ENCODE data around the gene WSCD2. TPM values are rescaled to one million over a fixed set of nuclear protein-coding genes. Genes with fewer than 3 reads are reported as not detected.

WSCD2 gene
- total and polyA plus RNA-seq, 12 donors: 0.01 to 2.8 (median 0.44) TPM; not detected in 3

- H3K27ac ChIP-seq: peak overlapping the region in 3 of 10 donors; percentile 1 to 67 (median 50)
- intact Hi-C loops (cut with DNase I): no loop called here
- H3K9me3 ChIP-seq: no peaks in the 10 kb centered on the region
- no peak for TF ChIP-seq CTCF (IDR thresholded peaks at IDR 0.05)
- 69 to 72% methylated on average over 5 of the region's 5 CpGs for WGBS, 2 donors
- no peaks in the 10 kb centered on the region for H3K36me3 ChIP-seq
- H3K27me3 ChIP-seq: peaks cover 0 to 16% (median 0%) of the 10 kb centered on the region in 7 donors
- ATAC-seq: peak; percentile 33 to 96 (median 84)
- no peak for DNase-seq
- peaks cover 0 to 8% (median 0%) of the 10 kb centered on the region in 9 donors for H3K4me1 ChIP-seq
- H3K4me3 ChIP-seq: no peak overlapping the region
Observed at GRCh38 chr12:108147279-108147678, 18.2 kb downstream of the WSCD2 start.

- no peak overlapping the region for H3K4me3 ChIP-seq
- TF ChIP-seq CTCF (IDR thresholded peaks at IDR 0.05): no peak
Observed at GRCh38 chr12:108148521-108149074, 19.5 kb downstream of the WSCD2 start.

GRCh38 chr12:108150436-108150835 is 21.3 kb downstream of the WSCD2 start:
- WGBS, 2 donors: 89 to 90% methylated on average over 7 of the region's 7 CpGs
- no peaks in the 10 kb centered on the region for H3K36me3 ChIP-seq
- no peak overlapping the region for H3K4me3 ChIP-seq
- peaks cover 0 to 7% (median 0%) of the 10 kb centered on the region in 11 donors for H3K9me3 ChIP-seq
- DNase-seq (no peak), ATAC-seq (no peak)
- H3K27me3 ChIP-seq: peaks cover 0 to 22% (median 0%) of the 10 kb centered on the region in 7 donors
- intact Hi-C loops (cut with DNase I): no loop called here
- H3K4me1 ChIP-seq: peaks cover 0 to 8% (median 0%) of the 10 kb centered on the region in 9 donors
- no peak overlapping the region for H3K27ac ChIP-seq
- no peak for TF ChIP-seq CTCF (IDR thresholded peaks at IDR 0.05)

More at GRCh38 chr12:108148521-108149074, 19.5 kb downstream of the WSCD2 start:
- intact Hi-C loops (cut with DNase I): no loop called here
- ATAC-seq (no peak), DNase-seq (no peak)
- H3K36me3 ChIP-seq: no peaks in the 10 kb centered on the region
- H3K9me3 ChIP-seq: peaks cover 0 to 3% (median 0%) of the 10 kb centered on the region in 11 donors
- peaks cover 0 to 20% (median 0%) of the 10 kb centered on the region in 7 donors for H3K27me3 ChIP-seq
- no peak overlapping the region for H3K27ac ChIP-seq
- WGBS, 2 donors: 83 to 85% methylated on average over 3 of the region's 3 CpGs
- peaks cover 0 to 8% (median 0%) of the 10 kb centered on the region in 9 donors for H3K4me1 ChIP-seq

GRCh38 chr12:108151533-108152169 is 22.6 kb downstream of the WSCD2 start:
- peaks cover 0 to 32% (median 2%) of the 10 kb centered on the region in 7 donors for H3K27me3 ChIP-seq
- H3K9me3 ChIP-seq: peaks cover 0 to 7% (median 0%) of the 10 kb centered on the region in 11 donors
- no peak for TF ChIP-seq CTCF (IDR thresholded peaks at IDR 0.05)
- intact Hi-C loops (cut with DNase I): no loop called here
- H3K4me1 ChIP-seq: peaks cover 0 to 8% (median 0%) of the 10 kb centered on the region in 9 donors
- WGBS, 2 donors: 48 to 52% methylated on average over 12 of the region's 12 CpGs
- no peaks in the 10 kb centered on the region for H3K36me3 ChIP-seq
- no peak overlapping the region for H3K27ac ChIP-seq
- ATAC-seq: no peak
- no peak for DNase-seq
- no peak overlapping the region for H3K4me3 ChIP-seq

Data from heart right ventricle (tissue), 16 donors.